Stomach (tissue), 4 donors: ENCODE measurements around the gene SNX27.

Experiments used
- CTCF ChIP-seq, 7 experiments: fragments of 450-650 bp in 4 of 7; fragments of 200-600 bp in 3 of 7; sonication (generic) in 3 of 7; IDR thresholded peaks; one replicate each; pipeline ENCODE4 v1.5.1; 2016 to 2019; ENCODE audit warnings: antibody characterized with exemption in 7 of 7, control low read depth in 2 of 7, mild to moderate bottlenecking in 1 of 7
- EP300 ChIP-seq: sonication (generic); formaldehyde crosslinking; IDR thresholded peaks from one replicate; pipeline ENCODE4 v1.6.1; 2017; ENCODE audit warnings: antibody characterized with exemption

- TF ChIP-seq EP300 (no peak), CTCF (IDR thresholded peaks at IDR 0.05) (peak in 2 of 7 experiments; percentile 28 to 31)
Observed at GRCh38 chr1:151693057-151693651, 81.3 kb downstream of the SNX27 start.
